Epithelial cell of proximal tubule (primary cell): Measurements from ENCODE around the gene USP22. TPM values are rescaled to one million over a fixed set of nuclear protein-coding genes. Genes with fewer than 3 reads are reported as not detected.

ENCODE experiments used
- DNase-seq: peaks from one replicate; pipeline ENCODE4 v3.0.0-alpha.2; 2011; ENCODE audit warnings: low read depth
- H3K4me3 ChIP-seq: 2 replicates; pipeline ENCODE4 v1.5.1; 2011; ENCODE audit warnings: low read depth, mild to moderate bottlenecking, low read length
- CTCF ChIP-seq: conservative IDR thresholded peaks from 2 replicates; pipeline ENCODE4 v1.5.1; 2012; ENCODE audit warnings: low read depth, mild to moderate bottlenecking, low read length
- total RNA-seq: library from RNA; depleted of rRNA; stranded (reverse); fragments of >200 nt; gene quantifications from 2 replicates; pipeline ENCODE4 v1.2.3, GENCODE V29; 2015

USP22 gene
- total RNA-seq, 1 donor from 2014 or later, result 158 TPM

- no peak overlapping the region for H3K4me3 ChIP-seq
- no peak for TF ChIP-seq CTCF
- DNase-seq, result no peak
Observed at GRCh38 chr17:21044971-21045370, 2.2 kb upstream of the USP22 start.

- TF ChIP-seq CTCF, result peak; percentile 84
- peak; percentile 63 for DNase-seq
- H3K4me3 ChIP-seq, result peak overlapping the region; percentile 78
Observed at GRCh38 chr17:21043296-21044232, 753 bp upstream of the USP22 start.

GRCh38 chr17:21041741-21042457 lies 912 bp downstream of the USP22 start:
- no peak for DNase-seq
- TF ChIP-seq CTCF, result no peak
- peak overlapping the region; percentile 91 for H3K4me3 ChIP-seq

- peak overlapping the region; percentile 91 for H3K4me3 ChIP-seq
- peak; percentile 61 for TF ChIP-seq CTCF
- DNase-seq, result no peak
Observed at GRCh38 chr17:21039839-21040575, 2.8 kb downstream of the USP22 start.

- DNase-seq, result no peak
- no peak for TF ChIP-seq CTCF
- no peak overlapping the region for H3K4me3 ChIP-seq
Observed at GRCh38 chr17:21037117-21037803, 5.6 kb downstream of the USP22 start.

GRCh38 chr17:21036361-21036881 lies 6.4 kb downstream of the USP22 start:
- H3K4me3 ChIP-seq, result no peak overlapping the region
- no peak for DNase-seq
- TF ChIP-seq CTCF, result no peak
